ENCODE measurements around the gene NEDD4. TPM values are rescaled to one million over a fixed set of nuclear protein-coding genes. Genes with fewer than 3 reads are reported as not detected.
A peak's percentile ranks its signal among the peaks of the same experiment; 100 is the strongest.

Gene NEDD4
- total and polyA plus RNA-seq, 2 of the 4 experiments (the other 2 are of a cell fraction) = 27.4 to 80.7 TPM

DNA sequence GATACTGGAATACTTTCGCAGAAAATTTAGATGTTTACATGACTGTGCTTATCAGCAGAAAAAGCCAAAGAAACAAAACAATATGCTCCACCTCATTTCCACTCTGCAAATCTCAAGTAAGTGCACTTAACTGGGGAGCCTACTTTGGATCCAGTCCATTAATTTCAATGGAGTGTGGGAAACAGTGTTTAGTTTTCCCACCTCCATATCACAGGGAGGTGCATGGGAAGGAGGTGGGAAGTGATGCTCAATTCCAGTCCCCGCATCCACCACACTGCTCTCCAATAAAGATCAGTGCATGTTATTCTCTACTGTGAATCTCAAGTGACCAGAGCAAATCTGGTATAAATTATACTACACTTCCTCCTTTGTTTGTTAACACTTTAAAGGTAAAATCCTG lies 2.9 kb downstream of the NEDD4 start:
- ATAC-seq (ENCODE audit: low read depth) (no peak), DNase-seq (no peak)
- Histone ChIP-seq H3K4ac (ENCODE audit: low read depth, low read length) (no peak overlapping the region), H2BK5ac (ENCODE audit: low read depth, low read length, poor library complexity, severe bottlenecking) (no peak overlapping the region), H3K9me1 (ENCODE audit: insufficient read depth, low read length) (peaks cover 8% of the 10 kb centered on the region), H3K36me3 (ENCODE audit: control insufficient read depth, insufficient read depth, low read length) (no peaks in the 10 kb centered on the region; the same call in 1 of the 2 replicates), H2AK5ac (ENCODE audit: low read depth, low read length) (no peak overlapping the region), H3K9me3 (ENCODE audit: control insufficient read depth, insufficient read depth, low read length) (no peaks in the 10 kb centered on the region), H3K27me3 (ENCODE audit: control insufficient read depth, insufficient read depth, low read length) (no peaks in the 10 kb centered on the region), H3K79me1 (ENCODE audit: low read depth in 1 of 2, low read length in 2 of 2) (peaks cover 18 to 48% of the 10 kb centered on the region in 2 experiments), H3K27ac (ENCODE audit: insufficient read depth, low read length) (no peak overlapping the region), H2BK15ac (ENCODE audit: low read depth, low read length) (no peak overlapping the region), H3K4me3 (ENCODE audit: insufficient read depth, low read depth, low read length) (no peak overlapping the region), H2BK20ac (ENCODE audit: low read depth, low read length) (no peak overlapping the region), H3K9ac (ENCODE audit: low read depth, low read length) (no peak overlapping the region), H3K23ac (ENCODE audit: low read depth, low read length) (peak overlapping the region; percentile 44; the same call in 1 of the 2 replicates), H2AFZ (replicated peaks; ENCODE audit: low read length, poor library complexity) (no peak overlapping the region), H3K18ac (ENCODE audit: low read depth, low read length) (no peak overlapping the region), H2AK9ac (replicated peaks; ENCODE audit: low read depth, low read length, poor library complexity) (no peak overlapping the region), H3K56ac (ENCODE audit: extremely low read depth, insufficient read depth, low read length) (no peak overlapping the region), H3K4me2 (ENCODE audit: low read depth, low read length) (no peak overlapping the region), H4K20me1 (ENCODE audit: insufficient read depth, low read length) (peaks cover 4% of the 10 kb centered on the region; the same call in 1 of the 2 replicates), H4K91ac (ENCODE audit: insufficient read depth, low read depth, low read length) (no peak overlapping the region), H2BK120ac (ENCODE audit: low read depth, low read length) (no peak overlapping the region), H4K8ac (ENCODE audit: low read depth in 2 of 2, low read length in 2 of 2) (no peak overlapping the region), H3K14ac (replicated peaks; ENCODE audit: low read depth, low read length) (no peak overlapping the region), H3K4me1 (ENCODE audit: control insufficient read depth, insufficient read depth, low read length) (peaks cover 4% of the 10 kb centered on the region), H4K5ac (ENCODE audit: low read depth, low read length) (no peak overlapping the region)
- no peak for TF ChIP-seq MXI1 (IDR thresholded peaks at IDR 0.05; ENCODE audit: borderline replicate concordance, low read depth, low read length)
- TF ChIP-seq MAZ (IDR thresholded peaks at IDR 0.05; ENCODE audit: borderline replicate concordance, low read depth, low read length) = no peak
- TF ChIP-seq SMC3 (IDR thresholded peaks at IDR 0.05; ENCODE audit: low read depth, low read length) = no peak
- TF ChIP-seq, protein P1, sequence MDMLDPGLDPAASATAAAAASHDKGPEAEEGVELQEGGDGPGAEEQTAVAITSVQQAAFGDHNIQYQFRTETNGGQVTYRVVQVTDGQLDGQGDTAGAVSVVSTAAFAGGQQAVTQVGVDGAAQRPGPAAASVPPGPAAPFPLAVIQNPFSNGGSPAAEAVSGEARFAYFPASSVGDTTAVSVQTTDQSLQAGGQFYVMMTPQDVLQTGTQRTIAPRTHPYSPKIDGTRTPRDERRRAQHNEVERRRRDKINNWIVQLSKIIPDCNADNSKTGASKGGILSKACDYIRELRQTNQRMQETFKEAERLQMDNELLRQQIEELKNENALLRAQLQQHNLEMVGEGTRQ (IDR thresholded peaks at IDR 0.05; ENCODE audit: low read depth, low read length) = no peak
- TF ChIP-seq RCOR1 (IDR thresholded peaks at IDR 0.05; ENCODE audit: insufficient replicate concordance, low read length) = no peak
- TF ChIP-seq FOS (IDR thresholded peaks at IDR 0.05; ENCODE audit: low read depth, low read length) = no peak
- dilution Hi-C loops (cut with HindIII; ENCODE audit: low sequenced_read_pairs, unreplicated experiment) = no loop called here
- POLR2A ChIA-PET (ENCODE audit: unreplicated experiment) = no interaction called here
- in situ Hi-C loops (cut with MboI; ENCODE audit: low sequenced_read_pairs) = no loop called here
- CTCF ChIA-PET = no interaction called here
- WGBS, 2 experiments (ENCODE audit: extremely low coverage in 2 of 2, insufficient read length in 1 of 2) = no CpG with 5 or more reads among the region's 2 CpGs
- intact Hi-C loops (cut with micrococcal nuclease) = loop anchor here (5.0 kb wide), 3 partner anchors 143 to 437 kb away; partner anchors contain the start of gene TEX9
- no TSS peak for BruUV-seq (replicated peaks)

All from IMR-90 (cell line).